Skeletal muscle tissue (tissue), 4 donors: Measurements from ENCODE around the gene TMEM115. TPM values are rescaled to one million over a fixed set of nuclear protein-coding genes. Genes with fewer than 3 reads are reported as not detected.

Experiments
- H3K27ac ChIP-seq: one replicate; pipeline ENCODE4 v1.7.0; 2013; ENCODE audit warnings: mild to moderate bottlenecking, low read depth, low read length, inconsistent platforms
- H3K27me3 ChIP-seq, 3 donors: one replicate each; pipeline ENCODE4 v1.7.0; 2013; ENCODE audit warnings: low read length in 3 of 3; ENCODE audit not compliant: control insufficient read depth in 3 of 3, insufficient read depth in 3 of 3
- H3K36me3 ChIP-seq, 3 donors: one replicate each; pipeline ENCODE4 v1.7.0; 2013; ENCODE audit warnings: low read length in 3 of 3; ENCODE audit not compliant: control insufficient read depth in 3 of 3, insufficient read depth in 3 of 3
- H3K4me1 ChIP-seq, 3 donors: one replicate each; pipeline ENCODE4 v1.7.0; 2013; ENCODE audit warnings: low read length in 3 of 3, mild to moderate bottlenecking in 3 of 3; ENCODE audit not compliant: control insufficient read depth in 3 of 3, insufficient read depth in 3 of 3
- H3K4me3 ChIP-seq, 3 donors: one replicate each; pipeline ENCODE4 v1.7.0; 2013; ENCODE audit warnings: low read length in 3 of 3
- H3K9ac ChIP-seq, 3 donors: one replicate each; pipeline ENCODE4 v1.7.0; 2013; ENCODE audit warnings: low read length in 3 of 3, mild to moderate bottlenecking in 3 of 3, moderate library complexity in 2 of 3, low read depth in 1 of 3
- H3K9me3 ChIP-seq, 3 donors: one replicate each; pipeline ENCODE4 v1.7.0; 2013; ENCODE audit warnings: low read length in 3 of 3; ENCODE audit not compliant: control insufficient read depth in 3 of 3
- total RNA-seq: library from RNA; depleted of rRNA; stranded (reverse); fragments of >200 nt; gene quantifications from one replicate; pipeline ENCODE4 v1.2.3, GENCODE V29; 2014
- donor health status: Osteomylitis.

The TMEM115 gene
- total RNA-seq, 1 donor from 2014 or later = 24.5 TPM

DNA sequence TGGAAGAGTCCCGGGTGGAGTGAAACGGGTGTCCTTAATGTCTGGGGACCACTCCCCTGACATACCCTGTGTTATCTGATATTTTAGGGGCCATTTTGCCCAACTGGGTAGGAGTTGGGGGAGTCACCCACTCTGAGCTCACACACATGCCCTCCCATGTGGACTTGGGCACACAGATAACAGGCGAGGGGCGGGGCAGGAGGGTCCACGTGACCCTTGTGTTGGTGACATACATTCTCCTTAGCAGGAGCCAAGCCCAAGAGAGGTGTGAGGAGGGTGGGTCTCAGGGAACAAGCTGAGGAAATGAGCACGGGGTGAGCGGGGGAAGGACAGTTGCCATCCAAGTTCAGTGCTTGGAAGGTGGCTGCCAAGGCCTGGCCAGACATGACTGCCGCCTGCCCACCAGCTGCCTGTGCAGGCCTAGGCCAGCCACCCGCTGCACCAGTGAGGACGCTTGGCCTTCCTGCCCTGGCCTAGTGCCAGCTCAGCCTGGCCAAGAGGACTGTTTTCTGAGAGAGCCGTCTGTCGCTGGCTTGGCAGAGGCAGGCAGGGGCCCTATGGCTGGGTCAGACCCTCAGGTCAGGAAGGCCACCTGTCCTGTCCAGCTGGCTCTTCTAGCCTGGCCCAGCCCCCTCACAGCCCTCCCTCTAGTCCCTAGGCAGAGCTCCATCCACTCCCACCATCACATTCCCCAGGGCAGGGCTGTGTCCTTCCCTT lies 31.3 kb upstream of the TMEM115 start:
- peak overlapping the region; percentile 55 for H3K27ac ChIP-seq
- peak overlapping the region in 1 of 3 donors; percentile 6 for H3K4me3 ChIP-seq
- H3K9ac ChIP-seq = peak overlapping the region in 2 of 3 donors; percentile 50 to 56
- peaks cover 30 to 35% (median 30%) of the 10 kb centered on the region in 3 donors for H3K4me1 ChIP-seq
- no peaks in the 10 kb centered on the region for H3K36me3 ChIP-seq
- H3K9me3 ChIP-seq = no peaks in the 10 kb centered on the region
- H3K27me3 ChIP-seq = no peaks in the 10 kb centered on the region

DNA sequence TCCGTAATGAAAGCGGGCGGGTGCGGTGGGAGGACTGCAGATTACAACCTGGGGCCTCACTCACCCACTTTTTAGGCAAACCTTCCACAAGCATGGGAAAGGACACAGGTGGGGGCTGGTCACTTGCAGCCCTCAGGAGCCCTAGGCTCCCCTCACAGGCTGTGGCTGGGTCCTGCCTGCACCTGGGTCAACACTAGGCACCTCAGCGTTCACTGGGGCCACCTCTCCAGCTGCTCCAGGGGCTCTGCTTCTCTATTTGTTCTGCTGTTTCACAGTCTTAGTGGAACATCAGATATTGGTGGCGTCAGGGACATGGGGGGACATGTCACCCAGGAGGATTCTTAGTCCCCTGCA lies 30.1 kb upstream of the TMEM115 start:
- H3K4me1 ChIP-seq = peaks cover 30 to 35% (median 30%) of the 10 kb centered on the region in 3 donors
- no peak overlapping the region for H3K27ac ChIP-seq
- H3K9me3 ChIP-seq = no peaks in the 10 kb centered on the region
- no peak overlapping the region for H3K4me3 ChIP-seq
- H3K36me3 ChIP-seq = no peaks in the 10 kb centered on the region
- no peak overlapping the region for H3K9ac ChIP-seq
- H3K27me3 ChIP-seq = no peaks in the 10 kb centered on the region

DNA sequence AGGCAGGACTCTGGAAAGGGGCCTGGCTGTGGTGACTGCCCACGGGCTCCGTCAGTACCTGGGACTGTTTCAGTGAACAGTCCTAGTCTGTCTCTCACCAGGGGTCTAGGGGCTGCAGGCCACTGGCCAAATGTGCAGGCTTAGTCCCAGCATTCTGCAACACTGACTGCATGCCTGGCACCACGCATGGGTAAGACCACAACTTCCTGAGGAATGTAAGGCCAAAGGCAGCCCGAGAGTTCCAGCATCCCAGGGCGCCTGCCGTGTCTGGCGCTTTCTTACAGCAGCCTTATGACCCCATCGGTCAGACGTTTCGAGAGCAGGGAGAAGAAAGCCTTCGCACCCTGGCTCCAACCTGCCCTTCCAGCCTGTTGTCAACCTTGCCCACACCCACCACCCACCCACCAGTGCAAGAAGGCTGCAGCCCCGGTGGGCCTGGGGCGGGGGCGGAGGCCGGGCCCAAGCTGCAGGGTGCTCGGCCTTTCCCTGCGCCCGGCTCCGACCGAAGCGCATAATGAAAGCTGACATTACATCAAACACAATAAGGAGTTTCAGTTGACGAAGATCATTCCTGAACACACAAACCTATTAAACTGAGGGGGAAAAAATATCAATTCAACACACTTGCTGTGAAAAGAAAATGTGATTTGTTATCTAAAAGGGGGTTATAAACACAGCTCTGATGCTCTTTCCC lies 29.5 kb upstream of the TMEM115 start:
- peaks cover 30 to 35% (median 30%) of the 10 kb centered on the region in 3 donors for H3K4me1 ChIP-seq
- no peaks in the 10 kb centered on the region for H3K9me3 ChIP-seq
- H3K27ac ChIP-seq = no peak overlapping the region
- no peak overlapping the region for H3K4me3 ChIP-seq
- no peaks in the 10 kb centered on the region for H3K36me3 ChIP-seq
- H3K27me3 ChIP-seq = no peaks in the 10 kb centered on the region
- H3K9ac ChIP-seq = no peak overlapping the region

DNA sequence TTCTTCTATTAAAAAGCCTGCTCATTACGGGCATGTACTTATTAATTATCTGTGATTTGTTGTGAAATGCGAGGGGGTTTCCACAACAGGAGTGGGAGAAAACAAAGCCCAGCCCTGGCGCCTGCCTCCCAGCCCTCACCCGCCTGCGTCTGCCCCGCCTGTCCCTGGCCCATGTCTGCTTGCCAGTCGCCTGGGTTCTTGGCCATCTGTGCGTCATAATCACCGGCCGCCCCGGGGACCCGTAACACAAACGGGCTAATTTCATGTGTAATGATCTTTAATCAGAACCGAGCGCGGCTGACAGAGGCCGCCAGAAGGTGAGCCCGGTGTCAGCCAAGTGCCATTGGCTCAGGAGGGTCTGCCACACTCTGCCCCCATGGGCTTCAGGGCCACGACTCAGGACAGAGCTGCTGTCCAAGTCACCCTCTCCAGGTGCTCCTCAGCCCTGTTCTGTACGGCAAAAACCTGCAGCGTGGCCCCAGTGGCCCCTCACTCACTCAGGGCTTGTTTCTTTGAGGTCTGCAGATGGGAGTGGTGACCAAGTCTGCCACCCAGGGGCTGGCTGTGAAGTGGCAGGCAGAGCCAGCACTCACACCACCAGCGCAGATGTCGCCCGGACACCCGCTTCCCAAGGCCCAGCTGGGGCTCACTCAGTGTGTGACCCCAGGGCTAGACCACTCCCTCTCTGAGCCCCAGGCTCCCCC lies 28.8 kb upstream of the TMEM115 start:
- peaks cover 30 to 35% (median 30%) of the 10 kb centered on the region in 3 donors for H3K4me1 ChIP-seq
- H3K9ac ChIP-seq = no peak overlapping the region
- no peaks in the 10 kb centered on the region for H3K27me3 ChIP-seq
- no peak overlapping the region for H3K27ac ChIP-seq
- no peaks in the 10 kb centered on the region for H3K36me3 ChIP-seq
- no peak overlapping the region for H3K4me3 ChIP-seq
- no peaks in the 10 kb centered on the region for H3K9me3 ChIP-seq

DNA sequence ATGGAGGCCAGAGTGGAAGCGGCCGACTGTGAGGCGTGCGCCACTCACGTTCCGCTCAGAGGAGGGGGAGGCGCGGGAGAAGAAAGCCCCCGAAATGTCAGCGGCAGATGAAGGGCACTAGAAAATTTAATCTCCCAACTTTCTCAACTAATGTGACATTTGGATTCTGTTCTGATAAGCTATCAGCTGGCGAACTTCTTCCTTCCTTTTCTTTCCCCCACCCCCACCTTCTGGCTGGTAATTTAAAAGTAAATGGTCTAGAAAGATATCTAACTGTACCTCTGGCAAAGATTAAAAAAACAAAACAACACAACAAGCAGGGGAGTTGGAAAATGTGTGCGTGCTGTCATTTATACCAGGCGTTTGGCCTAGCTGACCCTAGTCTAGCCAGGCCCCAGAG lies 26.4 kb upstream of the TMEM115 start:
- Histone ChIP-seq H3K27me3 (no peaks in the 10 kb centered on the region), H3K9me3 (no peaks in the 10 kb centered on the region), H3K4me3 (no peak overlapping the region), H3K36me3 (no peaks in the 10 kb centered on the region), H3K27ac (no peak overlapping the region), H3K4me1 (peaks cover 8 to 12% (median 9%) of the 10 kb centered on the region in 3 donors), H3K9ac (no peak overlapping the region)

DNA sequence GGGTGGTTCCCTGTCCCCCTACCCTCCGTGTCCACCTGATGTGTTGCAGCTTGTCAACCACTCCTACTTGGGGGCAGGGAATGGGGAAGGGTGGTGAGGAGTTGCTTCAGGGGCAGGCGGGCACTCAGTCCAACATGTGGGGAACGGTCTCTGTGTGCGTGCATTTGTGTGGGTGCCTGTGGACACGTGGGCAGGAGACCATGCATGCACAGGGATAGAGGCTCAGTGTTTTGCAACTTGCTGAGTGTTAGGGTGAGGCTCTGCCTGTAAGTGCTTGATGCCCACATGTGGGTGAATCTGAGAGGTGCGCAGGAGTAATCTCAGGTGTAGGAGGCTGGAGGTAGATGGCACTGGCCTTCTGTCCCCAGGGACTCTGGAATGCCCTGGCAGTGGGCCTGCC lies 24.4 kb upstream of the TMEM115 start:
- H3K9me3 ChIP-seq = no peaks in the 10 kb centered on the region
- H3K4me3 ChIP-seq = no peak overlapping the region
- H3K27me3 ChIP-seq = no peaks in the 10 kb centered on the region
- peaks cover 0 to 3% (median 0%) of the 10 kb centered on the region in 3 donors for H3K4me1 ChIP-seq
- H3K36me3 ChIP-seq = no peaks in the 10 kb centered on the region
- H3K9ac ChIP-seq = no peak overlapping the region
- no peak overlapping the region for H3K27ac ChIP-seq

DNA sequence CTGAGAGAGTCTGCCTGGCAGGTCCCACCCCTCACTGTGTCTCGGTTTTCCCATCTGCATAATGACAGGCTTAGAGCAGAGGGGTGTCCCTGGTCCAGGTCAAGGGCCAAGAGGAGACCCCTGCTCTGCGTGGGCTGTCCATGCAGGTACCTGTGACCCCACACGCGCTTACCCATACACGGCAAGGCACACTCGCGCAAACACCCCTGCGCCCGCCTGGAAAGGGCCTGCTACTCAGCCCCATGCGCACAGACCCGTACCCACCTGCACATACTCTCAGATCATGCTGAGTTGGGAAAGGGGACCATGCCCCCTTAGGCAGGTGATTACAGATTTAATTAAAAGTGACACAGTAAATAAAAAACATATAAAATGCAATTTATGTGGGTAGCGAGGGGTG lies 23.4 kb upstream of the TMEM115 start:
- H3K4me1 ChIP-seq = no peaks in the 10 kb centered on the region
- no peaks in the 10 kb centered on the region for H3K36me3 ChIP-seq
- no peak overlapping the region for H3K9ac ChIP-seq
- no peaks in the 10 kb centered on the region for H3K27me3 ChIP-seq
- H3K9me3 ChIP-seq = no peaks in the 10 kb centered on the region
- no peak overlapping the region for H3K4me3 ChIP-seq
- no peak overlapping the region for H3K27ac ChIP-seq

DNA sequence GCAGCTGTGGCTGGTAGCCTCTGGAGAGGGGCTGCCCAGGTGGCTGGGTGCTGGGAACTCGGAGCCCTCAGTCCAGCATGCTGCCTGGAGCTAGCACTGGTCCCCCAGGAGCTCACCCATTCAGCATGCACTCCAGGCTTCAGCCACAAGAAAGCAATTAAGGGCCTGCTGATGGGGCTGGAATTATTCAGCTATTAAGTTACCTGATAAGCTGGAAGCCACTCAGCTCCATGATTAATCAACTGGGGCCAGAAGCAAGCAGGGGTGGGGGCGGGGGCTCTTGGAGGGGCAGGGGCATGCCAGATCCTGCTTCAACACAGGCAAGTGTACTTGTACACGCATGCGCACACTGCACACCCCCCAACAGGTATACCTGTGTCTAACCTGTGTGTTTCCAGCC lies 22.1 kb upstream of the TMEM115 start:
- Histone ChIP-seq H3K27me3 (no peaks in the 10 kb centered on the region), H3K27ac (no peak overlapping the region), H3K36me3 (no peaks in the 10 kb centered on the region), H3K9me3 (no peaks in the 10 kb centered on the region), H3K4me3 (no peak overlapping the region), H3K4me1 (no peaks in the 10 kb centered on the region), H3K9ac (no peak overlapping the region)

DNA sequence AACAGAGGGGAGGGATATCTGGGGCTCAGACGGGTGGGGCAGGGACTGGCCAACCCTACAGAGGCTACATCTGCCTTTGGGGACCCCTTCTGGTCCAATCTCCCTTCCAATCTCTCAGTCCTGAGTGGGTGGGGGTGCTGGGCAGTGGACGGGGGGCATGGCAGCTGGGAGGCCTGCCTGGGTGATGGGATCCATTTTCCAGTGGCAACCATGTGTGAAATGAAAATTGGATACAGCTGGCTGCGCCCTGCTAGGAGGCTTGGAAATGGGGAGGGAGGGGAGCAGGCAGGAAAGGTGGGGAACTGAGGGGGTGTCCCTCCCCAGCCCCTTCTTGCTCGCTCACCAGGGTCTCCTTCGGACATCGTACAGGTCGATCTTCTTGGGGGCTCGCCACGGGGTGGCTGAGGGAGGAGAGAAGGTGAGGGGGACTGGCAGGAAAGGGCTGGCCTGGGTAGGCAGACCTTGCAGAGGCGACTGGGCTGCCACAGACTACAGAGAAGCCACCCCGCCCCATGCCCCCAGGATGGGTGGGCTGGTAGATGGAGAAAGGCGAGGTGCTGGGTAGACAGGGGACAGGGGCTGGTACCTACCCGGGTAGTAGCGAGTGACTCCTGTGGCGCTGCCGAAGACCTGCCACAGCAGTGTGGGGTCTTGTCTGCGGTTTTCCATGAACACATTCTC lies 21.2 kb upstream of the TMEM115 start:
- Histone ChIP-seq H3K4me1 (no peaks in the 10 kb centered on the region), H3K27ac (no peak overlapping the region)

More for the DNA sequence above, 21.2 kb upstream of the TMEM115 start:
- Histone ChIP-seq H3K36me3 (no peaks in the 10 kb centered on the region), H3K9me3 (no peaks in the 10 kb centered on the region), H3K9ac (no peak overlapping the region), H3K4me3 (no peak overlapping the region), H3K27me3 (no peaks in the 10 kb centered on the region)
